Ammon's horn (tissue), 1 donor: ENCODE data around the gene FUT7.

Experiments
- DNase-seq: peaks from one replicate; pipeline ENCODE4 v3.0.0-alpha.2; 2016; ENCODE audit warnings: low spot score

The FUT7 gene

GRCh38 chr9:137031904-137032640 is at the start of gene FUT7:
FUT7 (minus strand) TSS chr9:137032088; CDS start chr9:137031991, 97 bp downstream.
- no peak for DNase-seq

- DNase-seq = no peak
Measured at GRCh38 chr9:137080260-137081122, 48.6 kb upstream of the FUT7 start.

- no peak for DNase-seq
Measured at GRCh38 chr9:137079401-137079787, 47.5 kb upstream of the FUT7 start.

GRCh38 chr9:137078701-137079400 is 47.0 kb upstream of the FUT7 start:
- DNase-seq = no peak

- no peak for DNase-seq
Measured at GRCh38 chr9:137077758-137078693, 46.1 kb upstream of the FUT7 start.

- peak; percentile 88 for DNase-seq
Measured at GRCh38 chr9:137077010-137077747, 45.3 kb upstream of the FUT7 start, which contains the start of gene UAP1L1. UAP1L1 (plus strand) TSS chr9:137077517; CDS start chr9:137077533, 16 bp downstream.

- no peak for DNase-seq
Measured at GRCh38 chr9:137076636-137077009, 44.7 kb upstream of the FUT7 start.

GRCh38 chr9:137075275-137075775 is 43.4 kb upstream of the FUT7 start:
- DNase-seq = no peak

GRCh38 chr9:137074657-137075274 is 42.9 kb upstream of the FUT7 start:
- DNase-seq = no peak

- no peak for DNase-seq
Measured at GRCh38 chr9:137073992-137074399, 42.1 kb upstream of the FUT7 start.

- no peak for DNase-seq
Measured at GRCh38 chr9:137071282-137071681, 39.4 kb upstream of the FUT7 start.

GRCh38 chr9:137070906-137071275 is 39.0 kb upstream of the FUT7 start:
- DNase-seq = peak; percentile 95

GRCh38 chr9:137070201-137070905 is 38.5 kb upstream of the FUT7 start, which contains the start of gene SAPCD2:
SAPCD2 (minus strand) TSS chr9:137070557; CDS start chr9:137070460, 97 bp downstream.
- DNase-seq = peak; percentile 92

- DNase-seq = no peak
Measured at GRCh38 chr9:137069508-137070091, 37.7 kb upstream of the FUT7 start.

GRCh38 chr9:137068539-137069507 is 36.9 kb upstream of the FUT7 start:
- DNase-seq = no peak

- peak; percentile 86 for DNase-seq
Measured at GRCh38 chr9:137067860-137068538, 36.1 kb upstream of the FUT7 start.
